Measurements from ENCODE around the gene UBASH3B. TPM values are rescaled to one million over a fixed set of nuclear protein-coding genes. Genes with fewer than 3 reads are reported as not detected.

Gene UBASH3B
- total and polyA plus RNA-seq, 2 donors (not counting 1 experiment from before 2014, with no cell fraction given): 13.1 to 44.4 TPM

- no peaks in the 10 kb centered on the region for H3K36me3 ChIP-seq (ENCODE audit: control insufficient read depth, insufficient read depth, low read length)
- H3K79me2 ChIP-seq (ENCODE audit: control insufficient read depth, insufficient read depth, low read length): peaks cover 38% of the 10 kb centered on the region
- H3K9ac ChIP-seq (ENCODE audit: insufficient read depth, low read length): peak overlapping the region; percentile 25
- H3K27me3 ChIP-seq (ENCODE audit: control insufficient read depth, insufficient read depth, low read length): no peaks in the 10 kb centered on the region
- H2AFZ ChIP-seq (ENCODE audit: low read length): peak overlapping the region; percentile 19
- H3K4me2 ChIP-seq (ENCODE audit: extremely low read depth, insufficient read depth, low read length): peak overlapping the region; percentile 30
- H3K4me3 ChIP-seq (replicated peaks in 1 of 4; ENCODE audit: control extremely low read depth in 1 of 4, insufficient read depth in 1 of 4, low read depth in 3 of 4, low read length in 4 of 4): no peak overlapping the region
- H3K27ac ChIP-seq (ENCODE audit: insufficient read depth, low read length): peak overlapping the region; percentile 78
- DNase-seq (ENCODE audit: low read depth in 2 of 2): peak in 1 of 2 donors; percentile 72
- H3K4me1 ChIP-seq (ENCODE audit: control insufficient read depth, extremely low read depth, insufficient read depth, low read length): peaks cover 36% of the 10 kb centered on the region
- H4K20me1 ChIP-seq (ENCODE audit: control insufficient read depth, extremely low read depth, insufficient read depth, low read length): no peaks in the 10 kb centered on the region
- no peaks in the 10 kb centered on the region for H3K9me3 ChIP-seq (ENCODE audit: control insufficient read depth, insufficient read depth, low read depth, low read length)
- no peak for TF ChIP-seq EZH2 (IDR thresholded peaks at IDR 0.05; ENCODE audit: low read length, missing control alignments)
- TF ChIP-seq, protein P1, sequence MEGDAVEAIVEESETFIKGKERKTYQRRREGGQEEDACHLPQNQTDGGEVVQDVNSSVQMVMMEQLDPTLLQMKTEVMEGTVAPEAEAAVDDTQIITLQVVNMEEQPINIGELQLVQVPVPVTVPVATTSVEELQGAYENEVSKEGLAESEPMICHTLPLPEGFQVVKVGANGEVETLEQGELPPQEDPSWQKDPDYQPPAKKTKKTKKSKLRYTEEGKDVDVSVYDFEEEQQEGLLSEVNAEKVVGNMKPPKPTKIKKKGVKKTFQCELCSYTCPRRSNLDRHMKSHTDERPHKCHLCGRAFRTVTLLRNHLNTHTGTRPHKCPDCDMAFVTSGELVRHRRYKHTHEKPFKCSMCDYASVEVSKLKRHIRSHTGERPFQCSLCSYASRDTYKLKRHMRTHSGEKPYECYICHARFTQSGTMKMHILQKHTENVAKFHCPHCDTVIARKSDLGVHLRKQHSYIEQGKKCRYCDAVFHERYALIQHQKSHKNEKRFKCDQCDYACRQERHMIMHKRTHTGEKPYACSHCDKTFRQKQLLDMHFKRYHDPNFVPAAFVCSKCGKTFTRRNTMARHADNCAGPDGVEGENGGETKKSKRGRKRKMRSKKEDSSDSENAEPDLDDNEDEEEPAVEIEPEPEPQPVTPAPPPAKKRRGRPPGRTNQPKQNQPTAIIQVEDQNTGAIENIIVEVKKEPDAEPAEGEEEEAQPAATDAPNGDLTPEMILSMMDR (conservative IDR thresholded peaks at IDR 0.05 in 1 of 2, IDR thresholded peaks at IDR 0.05 in 1 of 2; ENCODE audit: low read depth in 1 of 2, low read length in 2 of 2): no peak
These were observed 15.9 kb downstream of the UBASH3B start for GRCh38 chr11:122671400-122671891.

DNA sequence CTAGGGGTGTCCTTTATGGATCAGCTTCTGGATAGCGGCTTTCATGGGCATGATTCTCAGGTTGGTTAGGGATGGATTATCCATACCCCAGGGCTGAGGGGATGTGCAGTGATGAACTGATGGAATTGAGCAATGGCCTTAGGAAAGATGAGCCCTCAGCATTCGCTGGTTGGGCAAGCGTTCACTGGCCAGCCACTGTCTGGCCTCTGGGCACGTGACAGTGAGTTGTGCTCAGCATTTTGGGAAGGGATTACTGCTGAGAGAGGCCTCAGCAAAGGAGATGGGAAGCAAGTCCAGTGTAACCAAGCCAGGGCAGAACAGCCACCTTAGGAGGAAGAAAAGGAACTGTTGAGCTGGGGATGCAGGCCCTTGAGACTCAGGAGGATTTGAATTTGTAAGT is 17.4 kb downstream of the UBASH3B start:
- Histone ChIP-seq H3K9me3 (ENCODE audit: control insufficient read depth, insufficient read depth, low read depth, low read length) (no peaks in the 10 kb centered on the region), H3K4me1 (ENCODE audit: control insufficient read depth, extremely low read depth, insufficient read depth, low read length) (peaks cover 36% of the 10 kb centered on the region), H3K4me3 (replicated peaks in 1 of 4; ENCODE audit: control extremely low read depth in 1 of 4, insufficient read depth in 1 of 4, low read depth in 3 of 4, low read length in 4 of 4) (no peak overlapping the region), H3K27me3 (ENCODE audit: control insufficient read depth, insufficient read depth, low read length) (no peaks in the 10 kb centered on the region), H3K79me2 (ENCODE audit: control insufficient read depth, insufficient read depth, low read length) (peaks cover 37% of the 10 kb centered on the region), H3K36me3 (ENCODE audit: control insufficient read depth, insufficient read depth, low read length) (no peaks in the 10 kb centered on the region), H2AFZ (ENCODE audit: low read length) (no peak overlapping the region), H4K20me1 (ENCODE audit: control insufficient read depth, extremely low read depth, insufficient read depth, low read length) (no peaks in the 10 kb centered on the region), H3K27ac (ENCODE audit: insufficient read depth, low read length) (peak overlapping the region; percentile 78), H3K9ac (ENCODE audit: insufficient read depth, low read length) (no peak overlapping the region), H3K4me2 (ENCODE audit: extremely low read depth, insufficient read depth, low read length) (no peak overlapping the region)
- peak in 1 of 2 donors; percentile 44 for DNase-seq (ENCODE audit: low read depth in 2 of 2)
- TF ChIP-seq, protein P1 (conservative IDR thresholded peaks at IDR 0.05 in 1 of 2, IDR thresholded peaks at IDR 0.05 in 1 of 2; ENCODE audit: low read depth in 1 of 2, low read length in 2 of 2): no peak
- TF ChIP-seq EZH2 (IDR thresholded peaks at IDR 0.05; ENCODE audit: low read length, missing control alignments): no peak

- H3K27me3 ChIP-seq (ENCODE audit: control insufficient read depth, insufficient read depth, low read length): no peaks in the 10 kb centered on the region
- H3K4me3 ChIP-seq (replicated peaks in 1 of 4; ENCODE audit: control extremely low read depth in 1 of 4, insufficient read depth in 1 of 4, low read depth in 3 of 4, low read length in 4 of 4): no peak overlapping the region
- TF ChIP-seq EZH2 (IDR thresholded peaks at IDR 0.05; ENCODE audit: low read length, missing control alignments): no peak
- TF ChIP-seq, protein P1 (conservative IDR thresholded peaks at IDR 0.05 in 1 of 2, IDR thresholded peaks at IDR 0.05 in 1 of 2; ENCODE audit: low read depth in 1 of 2, low read length in 2 of 2): no peak
- no peaks in the 10 kb centered on the region for H4K20me1 ChIP-seq (ENCODE audit: control insufficient read depth, extremely low read depth, insufficient read depth, low read length)
- peaks cover 38% of the 10 kb centered on the region for H3K79me2 ChIP-seq (ENCODE audit: control insufficient read depth, insufficient read depth, low read length)
- peaks cover 31% of the 10 kb centered on the region for H3K4me1 ChIP-seq (ENCODE audit: control insufficient read depth, extremely low read depth, insufficient read depth, low read length)
- no peaks in the 10 kb centered on the region for H3K9me3 ChIP-seq (ENCODE audit: control insufficient read depth, insufficient read depth, low read depth, low read length)
- DNase-seq (ENCODE audit: low read depth in 2 of 2): peak; percentile 29 to 63
- H3K4me2 ChIP-seq (ENCODE audit: extremely low read depth, insufficient read depth, low read length): no peak overlapping the region
- H3K9ac ChIP-seq (ENCODE audit: insufficient read depth, low read length): no peak overlapping the region
- H2AFZ ChIP-seq (ENCODE audit: low read length): no peak overlapping the region
- H3K27ac ChIP-seq (ENCODE audit: insufficient read depth, low read length): peak overlapping the region; percentile 9
- H3K36me3 ChIP-seq (ENCODE audit: control insufficient read depth, insufficient read depth, low read length): no peaks in the 10 kb centered on the region
These were observed 18.2 kb downstream of the UBASH3B start for GRCh38 chr11:122673701-122674100.

Measured in fibroblast of lung (primary cell).